Stimulated activated naive CD8-positive, alpha-beta T cell treated with anti-CD3 and anti-CD28 coated beads, Interleukin-15, Interleukin-2, amounts not matched to agents 100 U/mL and 50 U/mL, for 24 hours (primary cell): Measurements from ENCODE around the gene TEX13A.
"Not testable (repeated sequence)": the region's sequence is repeated elsewhere in the genome, so short reads cannot be mapped to it uniquely, and the experiment has no call there.

ENCODE experiments used
- ATAC-seq: fragments of 150-1000 bp; cut with Tn5 transposase; one replicate; pipeline ENCODE4 v1.10.0; 2021
- DNase-seq: peaks from one replicate; pipeline ENCODE4 v3.0.0; 2021

The TEX13A gene, protein sequence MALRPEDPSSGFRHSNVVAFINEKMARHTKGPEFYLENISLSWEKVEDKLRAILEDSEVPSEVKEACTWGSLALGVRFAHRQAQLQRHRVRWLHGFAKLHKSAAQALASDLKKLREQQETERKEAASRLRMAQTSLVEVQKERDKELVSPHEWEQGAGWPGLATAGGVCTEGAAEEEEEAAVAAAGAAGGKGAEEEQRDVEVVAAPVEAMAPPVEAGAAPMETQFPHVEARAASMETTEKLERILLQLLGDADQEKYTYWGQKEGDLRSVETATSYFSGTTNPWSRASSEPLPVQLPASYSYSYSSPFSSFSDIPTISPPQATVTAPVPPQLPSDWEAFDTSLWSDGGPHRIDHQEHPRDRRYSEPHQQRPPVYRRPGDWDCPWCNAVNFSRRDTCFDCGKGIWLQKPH

DNA sequence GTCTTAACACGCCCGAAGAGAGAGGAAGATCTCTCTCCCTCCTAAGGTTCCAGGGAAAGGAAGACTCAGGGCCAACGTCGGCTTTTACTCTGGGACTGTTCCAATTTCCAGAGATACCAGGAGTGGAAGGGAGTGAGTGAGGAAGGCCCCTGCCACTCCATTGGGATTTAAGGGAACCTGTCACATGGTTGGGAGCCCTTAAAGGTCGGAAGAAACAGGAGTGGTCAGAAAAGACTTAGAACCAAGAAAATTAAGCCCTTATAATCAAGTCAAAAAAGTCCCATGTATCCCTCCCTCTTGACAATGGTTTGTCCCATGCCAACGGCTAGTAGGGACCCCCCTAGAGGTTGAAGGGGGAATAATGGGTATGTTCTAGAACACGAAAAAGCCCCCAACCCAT is at the start of gene TEX13A:
Gene TEX13A (minus strand): TSS at position 59 of the 400 bp plus-strand sequence. CDS start 297 bp downstream, outside the sequence.
- ATAC-seq (no peak), DNase-seq (no peak)

- ATAC-seq (no peak), DNase-seq (no peak)
These were observed 48.9 kb upstream of the TEX13A start for GRCh38 chrX:105269386-105269785.

DNA sequence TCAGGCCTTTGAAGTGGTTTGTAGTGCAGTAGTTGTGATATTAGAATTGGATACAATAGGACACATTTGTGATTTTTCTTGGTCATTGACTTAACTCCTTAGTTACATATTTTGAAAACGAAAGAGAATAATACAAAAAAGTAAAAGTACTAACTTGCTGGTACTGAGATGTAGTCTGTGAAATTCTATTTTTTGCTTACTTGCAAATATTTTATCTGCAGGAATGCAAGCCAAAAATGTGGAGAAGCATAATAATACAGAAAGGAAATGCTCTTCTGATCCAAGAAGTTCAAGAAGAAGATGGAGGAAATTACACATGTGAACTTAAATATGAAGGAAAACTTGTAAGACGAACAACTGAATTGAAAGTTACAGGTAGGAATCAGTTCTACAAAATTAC is 46.7 kb upstream of the TEX13A start:
- ATAC-seq (no peak), DNase-seq (no peak)

DNA sequence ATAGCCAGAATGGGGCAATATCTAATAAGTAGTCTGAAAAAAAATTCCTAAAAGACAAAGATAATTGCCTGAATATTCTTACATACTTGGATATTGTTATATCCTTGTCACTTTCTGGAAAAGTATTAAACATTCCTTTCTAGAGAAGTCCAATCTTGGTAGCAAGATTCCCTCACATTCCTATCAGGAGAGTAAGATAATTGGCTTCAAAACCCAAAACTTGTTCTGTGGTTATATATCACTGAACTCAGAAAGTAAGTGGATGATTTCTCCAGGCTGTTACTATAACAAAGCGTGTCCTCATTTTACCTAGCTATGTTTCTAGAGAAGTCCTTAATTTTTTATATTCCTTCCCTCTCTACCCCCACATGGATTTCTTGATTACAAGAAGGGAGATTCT is 46.0 kb upstream of the TEX13A start:
- ATAC-seq (no peak), DNase-seq (no peak)

DNA sequence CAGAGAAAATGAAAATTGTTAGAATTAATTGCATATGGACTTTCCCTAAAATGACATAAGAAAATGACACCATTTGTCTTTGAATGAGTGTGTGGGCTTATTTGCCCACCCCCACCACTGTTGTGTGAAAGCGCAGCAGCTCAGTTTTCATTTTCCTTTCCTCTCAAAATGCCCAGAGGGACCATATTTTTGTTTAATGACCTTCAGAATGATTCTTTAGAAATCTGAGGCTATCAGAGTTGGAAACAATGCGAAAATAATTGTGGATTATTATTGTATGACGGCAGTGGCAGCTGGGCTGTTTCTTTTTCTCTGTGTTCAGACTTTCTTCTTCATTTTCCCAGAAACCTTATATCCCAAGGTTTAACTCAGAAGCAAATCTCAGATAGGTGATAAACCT is 44.6 kb upstream of the TEX13A start:
- DNase-seq (no peak), ATAC-seq (no peak)

- DNase-seq (no peak), ATAC-seq (no peak)
These were observed 43.3 kb upstream of the TEX13A start for GRCh38 chrX:105263801-105264200.

DNA sequence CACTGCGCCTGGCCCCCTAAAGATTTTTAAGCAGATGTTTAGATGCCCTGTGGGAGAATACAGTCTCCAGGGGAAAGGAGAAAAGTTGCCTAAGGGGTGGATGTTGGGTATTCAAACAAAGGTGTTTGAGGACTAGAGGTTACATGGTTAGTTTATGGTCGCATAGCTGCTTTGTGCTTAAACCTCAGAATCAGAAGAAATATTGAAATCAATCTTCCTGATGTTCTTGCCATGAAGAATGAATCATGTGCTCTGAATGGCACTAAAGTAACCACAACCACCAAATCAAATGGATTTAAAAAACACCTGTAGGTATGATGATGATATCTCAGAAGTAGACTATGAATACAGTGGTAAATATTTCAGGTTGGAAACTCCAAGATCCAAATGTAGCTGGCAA is 42.7 kb upstream of the TEX13A start:
- ATAC-seq: no peak
- no peak for DNase-seq

GRCh38 chrX:105260291-105261043 is 40.0 kb upstream of the TEX13A start:
- ATAC-seq (no peak), DNase-seq (no peak)

DNA sequence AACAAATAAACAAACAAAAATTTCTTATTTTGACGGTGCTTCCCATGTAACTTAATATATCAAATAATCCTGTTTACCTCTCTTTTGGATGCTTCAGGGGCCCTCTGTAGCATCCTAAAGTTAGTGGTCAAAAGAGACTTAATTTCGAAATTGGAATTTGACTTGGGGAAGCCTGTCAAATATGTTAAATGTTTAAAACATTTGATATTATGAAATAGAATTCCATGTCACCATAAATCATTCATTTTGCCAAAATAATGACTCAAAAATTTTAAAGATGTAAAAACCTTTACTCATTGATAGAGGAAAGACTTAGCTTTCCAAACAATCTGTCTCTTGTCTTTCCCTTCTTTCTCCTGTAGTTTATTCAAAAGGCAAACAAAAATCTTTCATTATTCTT is 20.6 kb upstream of the TEX13A start:
- DNase-seq: no peak
- no peak for ATAC-seq

DNA sequence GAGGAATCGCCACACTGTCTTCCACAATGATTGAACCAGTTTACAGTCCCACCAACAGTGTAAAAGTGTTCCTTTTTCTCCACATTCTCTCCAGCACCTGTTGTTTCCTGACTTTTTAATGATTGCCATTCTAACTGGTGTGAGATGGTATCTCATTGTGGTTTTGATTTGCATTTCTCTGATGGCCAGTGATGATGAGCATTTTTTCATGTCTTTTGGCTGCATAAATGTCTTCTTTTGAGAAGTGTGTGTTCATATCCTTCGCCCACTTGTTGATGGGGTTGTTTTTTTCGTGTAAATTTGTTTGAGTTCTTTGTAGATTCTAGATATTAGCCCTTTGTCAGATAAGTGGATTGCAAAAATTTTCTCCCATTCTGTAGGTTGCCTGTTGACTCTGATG is 16.9 kb upstream of the TEX13A start:
- not testable (repeated sequence) for DNase-seq, ATAC-seq

- DNase-seq (no peak), ATAC-seq (no peak)
These were observed 8.7 kb upstream of the TEX13A start for GRCh38 chrX:105229146-105229545.

DNA sequence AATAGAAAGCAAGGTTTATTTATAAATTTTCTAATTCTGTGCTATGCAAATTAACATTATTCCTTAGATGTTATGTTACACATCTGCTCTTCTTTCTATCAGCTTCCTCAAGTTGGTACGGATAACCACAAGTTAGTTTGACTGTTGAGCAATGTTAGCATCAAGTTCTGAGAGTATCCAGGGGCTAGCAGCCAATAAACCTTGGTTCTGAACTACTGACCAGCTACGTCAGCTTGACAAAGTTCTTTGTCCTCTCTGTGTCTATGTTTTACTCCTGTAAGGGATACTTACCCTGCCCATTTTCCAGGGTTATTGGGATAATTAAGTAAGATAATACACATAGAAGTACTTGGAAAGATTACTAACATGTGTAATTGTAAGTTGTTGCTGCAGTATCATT is 8.1 kb upstream of the TEX13A start:
- DNase-seq (no peak), ATAC-seq (no peak)

DNA sequence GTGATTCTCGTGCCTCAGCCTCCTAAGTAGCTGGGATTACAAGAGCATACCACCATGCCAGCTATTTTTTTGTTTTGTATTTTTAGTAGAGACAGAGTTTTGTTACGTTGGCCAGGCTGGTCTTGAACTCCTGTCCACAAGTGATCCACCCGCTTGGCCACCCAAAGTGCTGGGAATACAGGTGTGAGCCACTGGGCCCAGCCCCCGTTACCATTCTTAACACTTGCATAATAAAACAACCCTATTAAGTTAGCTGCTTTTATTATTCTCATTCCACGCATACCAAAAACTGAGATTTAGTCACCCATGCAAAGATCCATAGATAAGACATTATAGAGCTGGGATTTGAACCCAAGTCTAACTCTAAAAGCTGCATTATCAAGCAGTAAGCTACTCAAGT is 6.0 kb upstream of the TEX13A start:
- ATAC-seq: no peak
- no peak for DNase-seq

DNA sequence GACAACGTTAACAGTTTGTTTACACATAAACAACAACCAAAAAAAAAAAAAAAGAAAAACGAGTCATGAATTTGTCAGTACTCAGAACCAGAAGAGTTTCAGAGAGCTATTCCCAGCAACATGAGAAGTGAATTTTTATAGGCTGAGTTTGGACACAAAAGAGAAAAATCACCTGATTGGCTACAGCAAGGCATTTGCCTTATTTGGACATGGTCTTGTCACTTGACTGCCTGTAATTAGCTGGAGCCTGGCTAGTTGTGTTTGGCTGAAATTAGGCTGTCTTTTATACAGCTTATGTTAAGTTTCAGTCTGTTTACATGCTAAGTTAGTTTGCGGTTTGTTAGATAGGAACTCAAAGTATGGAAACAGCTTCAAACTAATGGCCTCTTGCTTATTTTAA is 880 bp upstream of the TEX13A start:
- DNase-seq (no peak), ATAC-seq (no peak)

DNA sequence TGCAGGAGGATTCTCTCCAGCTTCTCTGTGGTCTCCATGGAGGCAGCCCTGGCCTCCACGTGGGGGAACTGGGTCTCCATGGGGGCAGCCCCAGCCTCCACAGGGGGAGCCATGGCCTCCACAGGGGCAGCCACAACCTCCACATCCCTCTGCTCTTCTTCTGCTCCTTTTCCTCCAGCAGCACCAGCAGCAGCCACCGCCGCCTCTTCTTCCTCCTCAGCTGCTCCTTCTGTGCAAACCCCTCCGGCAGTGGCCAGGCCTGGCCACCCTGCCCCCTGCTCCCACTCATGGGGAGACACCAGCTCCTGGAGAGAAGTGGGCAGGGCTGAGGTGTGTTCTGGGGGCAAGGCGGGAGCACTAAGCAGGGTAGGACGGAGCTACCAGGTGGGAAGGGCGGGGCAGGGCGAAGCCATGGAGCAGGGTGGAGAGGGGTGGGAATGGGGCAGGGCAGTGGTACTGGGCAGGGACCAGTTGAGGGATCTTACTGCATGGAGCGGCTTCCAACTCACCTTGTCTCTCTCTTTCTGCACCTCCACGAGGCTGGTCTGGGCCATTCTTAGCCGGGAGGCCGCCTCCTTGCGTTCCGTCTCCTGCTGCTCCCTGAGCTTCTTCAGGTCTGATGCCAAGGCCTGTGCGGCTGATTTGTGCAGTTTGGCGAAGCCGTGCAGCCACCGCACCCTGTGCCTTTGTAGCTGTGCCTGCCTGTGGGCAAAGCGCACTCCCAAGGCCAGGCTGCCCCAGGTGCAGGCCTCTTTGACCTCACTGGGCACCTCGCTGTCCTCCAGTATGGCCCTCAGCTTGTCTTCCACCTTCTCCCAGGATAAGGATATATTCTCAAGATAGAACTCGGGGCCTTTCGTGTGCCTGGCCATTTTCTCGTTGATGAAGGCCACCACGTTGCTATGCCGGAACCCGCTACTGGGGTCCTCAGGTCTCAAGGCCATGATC is 766 bp downstream of the TEX13A start:
- no peak for DNase-seq
- ATAC-seq: no peak

DNA sequence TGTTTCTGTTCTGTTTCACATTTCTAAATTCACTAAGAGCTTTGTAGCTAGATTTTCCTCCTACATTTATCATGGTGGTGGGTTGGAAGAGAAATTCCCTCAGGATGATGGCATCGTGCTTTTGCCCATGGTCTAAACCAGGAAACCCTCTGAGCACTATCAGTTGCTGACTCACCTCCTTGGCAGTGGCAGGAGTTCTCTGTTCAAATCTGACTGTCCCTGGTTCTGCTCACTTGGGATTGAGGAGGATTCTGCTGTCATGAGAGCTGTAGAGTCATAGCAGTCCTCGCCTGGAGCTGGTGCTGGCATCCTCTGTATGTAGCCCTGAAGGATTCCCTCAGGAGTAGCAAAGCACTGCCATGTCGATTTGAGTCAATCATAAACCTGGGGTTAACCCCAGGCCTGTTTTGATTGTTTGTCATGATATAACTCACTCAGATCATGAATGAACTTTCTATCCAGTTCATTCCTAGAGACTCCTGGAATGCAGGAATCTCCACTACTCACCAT is 9.4 kb downstream of the TEX13A start:
- DNase-seq: no peak
- no peak for ATAC-seq

DNA sequence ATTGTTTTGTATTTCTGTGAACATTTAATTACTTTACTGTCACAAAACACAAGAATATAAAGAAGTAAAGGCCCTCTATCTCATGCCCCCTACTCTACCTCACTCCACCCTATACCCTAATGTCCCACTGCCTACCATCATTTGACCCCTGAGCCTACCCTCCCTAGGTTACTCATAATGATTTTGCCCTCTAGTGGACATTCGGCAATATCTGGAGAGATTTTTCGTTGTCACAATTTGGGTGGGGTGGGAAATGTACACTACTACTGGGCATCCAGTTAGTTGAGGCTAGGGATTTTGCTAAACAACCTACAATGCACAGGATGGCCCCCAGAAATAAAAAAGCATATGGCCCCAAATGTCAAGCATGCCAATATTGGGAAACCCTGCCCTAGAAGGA is 10.2 kb downstream of the TEX13A start:
- no peak for DNase-seq
- no peak for ATAC-seq

DNA sequence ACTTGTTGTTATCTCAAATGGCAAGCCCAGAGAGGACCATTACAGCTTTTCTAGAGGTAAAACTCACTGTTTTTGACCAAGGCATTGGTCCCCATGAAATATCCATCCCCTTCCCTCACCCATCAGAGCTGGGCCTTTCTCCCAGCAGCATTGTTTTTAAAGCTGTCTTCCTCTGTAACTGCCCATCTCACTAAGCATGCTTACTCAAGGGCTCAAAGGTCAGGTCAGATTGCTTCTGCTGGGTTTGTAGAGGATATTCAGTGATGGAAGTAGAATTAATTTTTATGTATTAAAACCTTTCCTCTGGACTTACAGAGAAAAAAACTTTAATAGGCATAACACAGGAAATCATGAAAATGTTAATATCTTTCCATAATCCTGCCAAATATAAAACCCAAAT is 11.1 kb downstream of the TEX13A start:
- DNase-seq: no peak
- ATAC-seq: no peak

- DNase-seq (no peak), ATAC-seq (no peak)
These were observed 28.6 kb downstream of the TEX13A start for GRCh38 chrX:105191878-105192277.

DNA sequence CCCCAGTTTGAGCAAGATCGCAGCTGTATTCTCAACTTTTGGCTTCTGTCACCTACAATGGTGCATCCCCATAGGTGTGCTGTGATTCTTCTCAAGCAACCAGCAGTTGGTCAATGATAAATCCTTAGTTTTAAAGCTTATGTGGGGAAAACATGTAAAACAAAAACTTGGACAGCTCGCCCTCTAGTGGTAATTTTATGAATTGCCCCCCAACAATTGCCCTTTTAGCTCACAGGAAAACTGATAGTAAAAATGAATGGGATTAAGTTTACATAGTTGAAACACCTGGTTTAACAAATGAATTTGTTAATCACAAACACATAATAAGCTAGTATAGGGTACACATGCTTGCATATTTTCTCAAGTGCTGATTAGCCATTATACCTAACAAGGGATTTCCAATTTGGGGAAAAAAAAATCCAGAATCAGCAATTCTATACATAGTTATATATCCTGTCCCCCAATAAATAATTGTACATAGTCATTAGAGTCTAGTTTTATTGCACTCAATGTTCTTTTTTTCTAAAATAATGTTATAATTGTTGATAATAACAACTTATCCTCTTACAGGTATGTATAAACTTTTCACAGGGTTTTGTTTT is 30.1 kb downstream of the TEX13A start:
- DNase-seq: peak; percentile 5

GRCh38 chrX:105189093-105189492 is 31.4 kb downstream of the TEX13A start:
- ATAC-seq (no peak), DNase-seq (no peak)

More for the DNA sequence above, 30.1 kb downstream of the TEX13A start:
- no peak for ATAC-seq

DNA sequence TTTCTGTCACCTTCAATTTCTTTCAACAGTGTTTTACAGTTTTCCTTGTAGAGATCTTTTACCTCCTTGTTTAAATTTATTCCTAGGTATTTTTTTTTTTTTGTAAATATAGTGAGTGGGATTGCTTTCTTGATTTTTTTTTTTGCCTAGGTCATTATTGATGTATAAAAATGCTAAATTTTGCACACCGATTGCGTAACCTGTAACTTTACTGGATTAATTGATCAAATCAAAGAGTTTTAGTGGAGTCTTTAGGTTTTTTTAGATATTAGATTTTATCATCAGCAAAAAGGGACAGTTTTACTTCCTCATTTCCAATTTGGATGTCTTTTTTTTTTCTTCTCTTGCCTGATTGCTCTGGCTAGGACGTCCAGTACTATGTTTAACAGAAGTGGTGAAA is 40.9 kb downstream of the TEX13A start:
- DNase-seq (no peak), ATAC-seq (no peak)
